Peyer's patch (tissue), 4 donors: ENCODE results near the gene MRPS11.

Experiments used
- POLR2A ChIP-seq, 2 donors: fragments of 450-650 bp; IDR thresholded peaks; one replicate each; pipeline ENCODE4 v1.5.1; 2017; ENCODE audit warnings: antibody characterized with exemption in 2 of 2, mild to moderate bottlenecking in 2 of 2, moderate library complexity in 2 of 2
- TF ChIP-seq, protein P1 (sequence below), 6 experiments: fragments of 450-650 bp in 4 of 6; fragments of 200-600 bp in 2 of 6; sonication (generic) in 1 of 6; IDR thresholded peaks; one replicate each; pipeline ENCODE4 v1.5.1; 2017 to 2019; ENCODE audit warnings: antibody characterized with exemption in 6 of 6, mild to moderate bottlenecking in 3 of 6, moderate library complexity in 1 of 6

DNA sequence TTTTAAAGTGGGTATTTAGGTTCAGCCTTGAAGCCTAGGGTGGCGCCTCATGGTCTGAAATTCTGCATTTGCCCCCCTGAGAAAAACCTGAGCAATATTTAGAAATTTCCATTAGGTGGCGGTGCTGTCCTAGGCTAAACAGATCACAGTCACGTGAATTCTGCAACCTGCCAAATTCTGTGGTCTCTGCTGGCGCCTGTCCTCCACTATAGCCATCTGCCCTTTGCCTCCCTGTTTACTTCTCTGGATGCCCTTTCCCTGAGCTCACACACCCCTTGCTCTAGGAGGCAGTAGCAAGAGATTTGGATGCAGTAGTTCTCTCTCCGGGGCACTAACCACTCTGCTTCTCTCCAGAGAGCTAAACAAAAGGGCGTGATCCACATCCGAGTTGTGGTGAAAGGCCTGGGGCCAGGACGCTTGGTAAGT lies 9.1 kb downstream of the MRPS11 start:
- TF ChIP-seq, protein P1, sequence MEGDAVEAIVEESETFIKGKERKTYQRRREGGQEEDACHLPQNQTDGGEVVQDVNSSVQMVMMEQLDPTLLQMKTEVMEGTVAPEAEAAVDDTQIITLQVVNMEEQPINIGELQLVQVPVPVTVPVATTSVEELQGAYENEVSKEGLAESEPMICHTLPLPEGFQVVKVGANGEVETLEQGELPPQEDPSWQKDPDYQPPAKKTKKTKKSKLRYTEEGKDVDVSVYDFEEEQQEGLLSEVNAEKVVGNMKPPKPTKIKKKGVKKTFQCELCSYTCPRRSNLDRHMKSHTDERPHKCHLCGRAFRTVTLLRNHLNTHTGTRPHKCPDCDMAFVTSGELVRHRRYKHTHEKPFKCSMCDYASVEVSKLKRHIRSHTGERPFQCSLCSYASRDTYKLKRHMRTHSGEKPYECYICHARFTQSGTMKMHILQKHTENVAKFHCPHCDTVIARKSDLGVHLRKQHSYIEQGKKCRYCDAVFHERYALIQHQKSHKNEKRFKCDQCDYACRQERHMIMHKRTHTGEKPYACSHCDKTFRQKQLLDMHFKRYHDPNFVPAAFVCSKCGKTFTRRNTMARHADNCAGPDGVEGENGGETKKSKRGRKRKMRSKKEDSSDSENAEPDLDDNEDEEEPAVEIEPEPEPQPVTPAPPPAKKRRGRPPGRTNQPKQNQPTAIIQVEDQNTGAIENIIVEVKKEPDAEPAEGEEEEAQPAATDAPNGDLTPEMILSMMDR (IDR thresholded peaks at IDR 0.05) = peak in 5 of 6 experiments; percentile 9 to 66 (median 59)
- no peak for TF ChIP-seq POLR2A (IDR thresholded peaks at IDR 0.05)
